GM03348 (cell line): ENCODE data around the gene RNF4.
"Not testable (repeated sequence)": the region's sequence is repeated elsewhere in the genome, so short reads cannot be mapped to it uniquely, and the experiment has no call there.

Experiments used
- DNase-seq: peaks from one replicate; pipeline ENCODE4 v3.0.0; 2012; ENCODE audit warnings: low spot score

RNF4 gene, protein sequence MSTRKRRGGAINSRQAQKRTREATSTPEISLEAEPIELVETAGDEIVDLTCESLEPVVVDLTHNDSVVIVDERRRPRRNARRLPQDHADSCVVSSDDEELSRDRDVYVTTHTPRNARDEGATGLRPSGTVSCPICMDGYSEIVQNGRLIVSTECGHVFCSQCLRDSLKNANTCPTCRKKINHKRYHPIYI

DNA sequence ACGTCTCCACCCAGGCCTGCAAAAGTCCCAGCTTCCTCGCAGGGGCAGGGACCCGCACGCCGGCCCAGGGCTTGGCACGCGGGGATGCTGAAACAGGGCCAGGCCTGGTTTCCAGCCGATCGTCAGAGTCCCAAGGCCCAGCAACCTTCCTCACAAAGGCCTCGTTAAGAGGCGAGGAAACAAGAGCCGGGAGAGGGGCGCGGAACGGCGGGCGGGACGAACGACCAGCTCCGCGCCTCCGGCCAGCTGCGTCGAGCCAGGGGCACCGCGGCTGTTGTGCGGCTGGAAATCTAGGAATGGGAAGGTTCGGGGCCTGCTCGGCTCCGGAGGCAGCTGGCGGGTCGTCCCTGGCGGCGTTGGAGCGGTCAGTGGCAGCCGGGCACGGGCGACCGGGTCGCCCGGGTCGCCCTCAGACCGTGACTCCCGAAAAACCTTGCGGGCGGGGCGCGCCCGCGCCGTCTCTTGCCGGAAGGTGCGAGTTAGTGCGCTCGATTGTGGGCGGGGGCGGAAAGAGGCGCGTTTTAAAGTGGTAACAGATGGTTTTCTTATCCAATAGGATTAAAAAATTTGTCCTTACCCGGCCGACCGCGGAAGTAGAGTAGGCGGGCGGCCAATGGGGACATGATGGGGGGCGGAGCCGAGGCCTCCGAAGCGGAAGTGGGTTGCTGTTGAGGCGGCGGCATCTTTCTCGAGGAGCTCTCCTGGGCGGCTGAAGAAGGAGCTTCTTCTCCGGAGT, at the start of gene RNF4:
Gene RNF4 (plus strand): TSS at position 651 of the 736 bp plus-strand sequence. CDS start 21,388 bp downstream, outside the sequence.
- DNase-seq: peak; percentile 98

DNA sequence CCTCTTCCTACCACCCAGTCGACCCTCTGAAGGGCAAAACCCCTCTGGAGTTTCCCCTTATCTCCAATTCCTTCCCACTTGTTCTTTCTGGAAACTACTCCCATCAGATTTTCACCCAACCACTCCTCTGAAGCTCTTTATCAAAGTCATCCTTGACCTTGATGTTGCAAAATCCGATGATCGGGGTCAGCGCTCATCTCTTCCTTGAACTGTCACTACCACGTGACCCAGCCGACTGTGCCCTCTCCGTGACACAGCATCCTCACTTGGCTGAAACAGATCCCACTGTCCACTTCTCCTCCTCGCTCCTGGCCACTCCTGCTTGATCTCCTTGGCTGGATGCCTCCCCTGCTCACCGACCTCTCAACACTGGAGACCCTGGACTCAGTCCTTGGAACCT, 49.1 kb upstream of the RNF4 start:
- no peak for DNase-seq

DNA sequence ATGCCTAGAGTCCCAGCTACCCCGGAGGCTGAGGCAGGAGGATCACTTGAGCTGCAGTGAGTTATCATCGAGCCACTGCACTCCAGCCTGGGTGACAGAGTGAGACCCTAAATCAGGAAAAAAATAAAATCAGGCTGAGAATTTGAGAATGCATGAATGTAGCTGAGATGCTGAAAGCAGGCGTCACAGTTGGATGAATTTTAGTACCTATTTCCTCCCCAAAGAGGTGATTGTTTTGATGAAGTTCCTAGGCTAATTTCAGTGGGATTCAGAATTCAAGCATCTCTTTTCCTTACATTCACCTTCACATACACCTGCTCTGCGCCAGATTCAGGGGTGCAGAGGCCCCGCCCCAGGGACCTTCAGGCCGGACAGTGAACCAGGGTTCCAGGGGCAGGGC, 47.0 kb upstream of the RNF4 start:
- no peak for DNase-seq

DNA sequence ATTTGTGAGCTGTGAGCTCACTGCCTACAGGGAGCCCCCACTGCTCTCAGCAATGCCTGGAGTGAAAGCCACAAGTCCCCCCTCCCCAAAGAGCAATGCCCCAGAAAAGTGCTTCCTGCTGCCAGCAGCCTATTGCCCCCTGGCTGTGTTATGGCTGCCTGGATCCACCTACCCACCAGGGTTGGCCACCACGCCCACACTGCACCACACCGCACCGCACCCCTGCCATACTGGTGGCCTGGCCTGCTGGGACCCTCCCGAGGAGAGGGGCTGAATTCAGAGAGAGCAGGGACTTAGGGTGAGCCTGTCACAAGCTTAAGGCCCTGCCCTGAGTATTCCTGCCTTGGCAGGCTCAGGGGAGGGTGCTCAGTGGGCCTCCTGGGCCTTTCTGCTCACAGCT, 45.8 kb upstream of the RNF4 start:
- DNase-seq: no peak

DNA sequence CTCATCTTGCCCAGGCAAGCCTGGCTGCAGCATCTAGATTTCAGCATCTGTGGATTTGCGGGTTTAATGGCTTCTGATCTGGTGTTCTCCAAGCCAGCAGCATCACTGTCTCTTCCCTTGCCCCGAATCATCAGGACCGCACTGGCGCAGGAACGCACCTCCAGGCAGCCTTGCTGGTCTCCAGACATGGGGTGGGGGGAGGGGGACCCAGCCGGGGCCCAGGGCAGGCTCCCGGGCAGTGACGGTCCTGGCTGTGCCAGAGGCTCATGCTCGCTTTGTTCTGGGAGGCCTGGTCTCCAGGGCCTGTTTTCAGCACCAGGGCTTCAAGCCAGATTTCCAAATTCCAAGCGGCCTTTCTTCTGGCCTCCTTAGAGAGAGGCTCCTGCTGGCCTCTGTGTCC, 45.2 kb upstream of the RNF4 start:
- no peak for DNase-seq

DNA sequence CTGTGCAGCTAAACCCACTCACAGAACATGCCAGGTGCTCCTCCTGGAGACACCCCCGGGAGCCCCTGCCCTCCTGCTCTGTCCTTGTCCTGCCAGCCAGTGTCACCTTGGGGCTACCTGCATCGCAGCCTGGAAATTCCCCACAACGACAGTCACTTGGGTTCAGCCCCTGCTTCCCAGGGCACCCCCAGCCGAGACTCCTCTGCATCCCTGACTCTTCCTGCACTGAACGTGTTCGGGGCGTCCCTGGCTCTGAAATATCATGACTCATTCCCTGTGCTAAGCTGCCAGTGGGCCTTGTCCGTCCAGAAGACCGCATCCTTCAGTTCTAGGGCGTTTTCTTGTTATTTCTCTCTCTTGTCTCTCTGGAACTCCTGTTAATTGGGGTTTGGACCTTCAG, 44.3 kb upstream of the RNF4 start:
- peak; percentile 54 for DNase-seq

DNA sequence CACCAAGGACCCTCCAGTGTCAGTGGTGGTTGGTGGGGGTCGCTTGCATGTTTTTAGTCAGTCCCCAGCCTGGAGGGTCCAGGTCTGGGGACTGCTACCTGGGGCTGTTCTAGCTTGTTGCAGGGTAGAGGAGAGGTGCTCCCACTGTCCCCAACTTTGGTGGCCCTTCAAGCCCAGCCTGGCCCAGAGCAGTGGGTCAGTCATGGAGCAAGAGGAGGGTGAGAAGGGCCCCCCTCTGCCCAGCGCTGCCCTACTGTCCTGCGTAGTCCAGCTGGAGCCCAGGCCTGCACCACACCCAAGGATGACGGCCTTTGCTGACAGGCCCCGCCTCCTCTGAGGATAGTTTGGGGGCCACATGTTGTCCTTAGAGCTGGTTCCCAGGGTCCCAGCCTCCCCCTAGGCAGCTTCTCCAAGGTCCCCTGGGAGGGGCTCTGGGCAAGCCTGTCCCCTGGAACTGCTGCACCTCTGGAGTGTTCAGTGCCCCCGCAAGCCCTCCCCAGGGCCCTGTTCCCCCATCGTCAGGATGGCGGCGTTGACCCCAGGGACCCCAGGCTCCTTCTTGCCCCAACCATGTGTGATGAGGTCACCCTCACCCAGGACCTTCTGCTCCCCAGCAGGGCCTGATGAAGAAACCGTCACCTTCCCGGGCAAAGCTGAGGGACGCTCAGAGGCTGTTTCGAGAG, 43.4 kb upstream of the RNF4 start:
- no peak for DNase-seq

DNA sequence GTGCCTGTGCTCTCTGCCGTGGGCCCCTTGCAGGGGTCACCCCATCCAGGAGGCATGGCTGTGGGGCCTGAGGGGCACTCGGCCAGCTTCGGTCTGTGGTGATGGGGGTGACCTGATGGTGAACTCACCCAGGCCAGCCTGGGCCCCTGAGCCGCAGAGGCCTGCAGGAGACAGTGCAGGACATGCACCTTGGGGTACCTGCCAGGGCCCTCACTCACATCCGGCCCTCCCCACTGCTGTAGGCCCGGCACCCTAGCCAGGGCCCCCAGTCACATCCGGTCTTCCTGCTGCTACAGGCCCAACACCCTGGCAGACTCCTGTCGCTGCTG, 42.9 kb upstream of the RNF4 start:
- no peak for DNase-seq

DNA sequence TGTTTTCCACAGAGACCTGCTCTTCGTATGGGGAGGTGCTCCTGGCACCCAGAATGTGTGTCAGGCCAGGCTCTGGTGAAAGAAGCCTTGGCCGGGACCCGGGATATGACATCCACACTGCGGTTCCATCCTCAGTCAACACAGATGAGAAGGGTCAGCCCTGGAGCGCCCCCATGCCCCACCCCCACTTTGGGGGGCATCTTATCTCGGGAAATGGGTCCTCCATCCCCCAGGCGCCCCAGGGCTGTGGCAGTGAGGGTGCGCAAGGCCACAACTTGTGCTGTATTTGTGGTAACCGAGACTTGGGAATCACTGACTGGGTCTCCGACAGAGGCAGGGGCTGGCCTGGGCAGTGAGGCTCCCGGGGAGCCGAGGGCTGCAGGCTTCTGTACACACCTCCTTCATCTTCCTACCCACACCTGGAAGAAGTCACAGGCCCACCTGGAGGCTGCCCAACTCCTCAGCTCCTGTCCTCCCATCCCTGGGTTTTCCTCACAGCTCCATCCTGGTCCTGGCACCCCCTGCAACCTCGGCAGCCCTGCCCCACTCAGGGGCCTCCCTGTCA, 42.1 kb upstream of the RNF4 start:
- DNase-seq: no peak

DNA sequence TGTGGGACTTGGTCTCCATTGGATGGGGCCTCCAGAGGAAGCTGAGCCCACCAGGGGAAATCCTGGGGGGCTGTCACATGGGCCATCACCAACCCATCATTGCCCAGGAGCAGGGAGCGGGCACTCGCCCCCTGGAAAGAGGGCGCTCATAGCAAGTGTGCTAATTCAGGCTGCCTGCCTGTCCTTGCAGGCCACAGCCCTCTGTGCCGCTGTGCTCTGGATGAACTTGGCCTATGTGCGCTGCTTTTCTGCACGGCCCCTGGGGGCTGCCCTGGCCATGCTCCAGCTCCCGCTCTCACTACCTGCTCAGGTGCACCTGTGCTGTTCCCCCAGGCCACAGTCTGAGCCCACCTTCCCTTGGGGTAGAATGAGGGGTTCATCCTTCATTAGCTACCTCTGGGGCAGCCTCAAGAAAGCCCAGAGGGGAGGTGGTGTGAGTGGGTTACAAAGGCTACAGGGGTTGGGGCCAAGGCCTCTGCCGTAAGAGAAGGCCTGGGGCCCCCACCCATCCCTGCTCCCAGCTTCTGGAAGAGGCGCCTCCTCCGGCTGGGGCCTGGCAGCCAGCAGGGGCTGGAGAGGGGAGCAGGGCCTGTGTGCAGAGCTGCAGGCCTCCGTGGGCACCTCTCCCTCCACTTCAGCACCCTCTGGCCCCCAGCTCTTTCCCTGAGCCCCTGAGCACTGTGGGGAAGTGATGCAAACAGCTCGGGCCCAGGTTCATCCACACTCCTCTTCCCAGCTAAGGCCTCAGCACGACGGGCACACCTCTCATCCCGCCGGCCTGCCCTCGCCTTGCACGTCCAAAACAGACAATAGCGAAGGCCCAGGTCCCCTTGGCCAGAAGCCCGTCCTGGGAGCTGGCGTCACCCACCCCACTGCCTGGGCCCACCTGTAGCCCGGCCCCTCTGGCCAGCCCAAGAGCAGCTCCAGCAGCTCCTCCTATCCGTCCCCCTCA, 41.2 kb upstream of the RNF4 start:
- DNase-seq: no peak

DNA sequence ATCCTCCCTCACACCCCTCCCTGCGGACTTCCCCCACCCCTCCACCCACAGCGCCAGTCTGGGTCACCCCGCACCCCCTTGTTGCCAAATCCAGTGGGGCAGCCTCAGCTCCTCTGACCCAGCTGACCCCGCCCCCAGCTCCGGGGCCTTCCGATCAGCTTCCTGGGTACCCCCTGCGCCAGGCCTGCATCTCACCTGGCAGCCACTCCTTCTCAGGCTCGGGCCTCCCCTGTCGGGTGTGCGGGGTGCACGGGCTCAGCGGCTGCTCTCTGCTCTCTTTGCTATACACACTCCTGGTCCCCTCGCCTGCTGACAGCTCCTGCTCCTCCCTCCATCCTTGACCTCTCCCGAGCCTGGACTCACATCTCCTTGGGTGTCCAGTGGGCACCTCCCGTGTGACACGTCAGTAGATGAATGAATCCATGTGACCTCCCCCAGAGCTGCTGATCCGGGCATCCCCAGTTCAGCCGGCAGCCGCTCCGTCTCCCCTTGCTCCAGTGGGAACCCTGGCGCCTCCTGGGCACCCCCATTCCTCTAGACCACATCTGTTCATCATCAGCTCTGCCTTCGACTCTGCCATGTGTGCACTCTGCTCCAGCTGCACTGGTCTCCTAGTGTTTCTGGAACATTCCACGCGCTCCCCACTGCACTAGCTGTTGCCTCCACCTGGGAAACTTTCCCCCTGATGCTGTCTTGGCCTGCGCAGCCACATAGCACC, 40.3 kb upstream of the RNF4 start:
- DNase-seq: no peak

DNA sequence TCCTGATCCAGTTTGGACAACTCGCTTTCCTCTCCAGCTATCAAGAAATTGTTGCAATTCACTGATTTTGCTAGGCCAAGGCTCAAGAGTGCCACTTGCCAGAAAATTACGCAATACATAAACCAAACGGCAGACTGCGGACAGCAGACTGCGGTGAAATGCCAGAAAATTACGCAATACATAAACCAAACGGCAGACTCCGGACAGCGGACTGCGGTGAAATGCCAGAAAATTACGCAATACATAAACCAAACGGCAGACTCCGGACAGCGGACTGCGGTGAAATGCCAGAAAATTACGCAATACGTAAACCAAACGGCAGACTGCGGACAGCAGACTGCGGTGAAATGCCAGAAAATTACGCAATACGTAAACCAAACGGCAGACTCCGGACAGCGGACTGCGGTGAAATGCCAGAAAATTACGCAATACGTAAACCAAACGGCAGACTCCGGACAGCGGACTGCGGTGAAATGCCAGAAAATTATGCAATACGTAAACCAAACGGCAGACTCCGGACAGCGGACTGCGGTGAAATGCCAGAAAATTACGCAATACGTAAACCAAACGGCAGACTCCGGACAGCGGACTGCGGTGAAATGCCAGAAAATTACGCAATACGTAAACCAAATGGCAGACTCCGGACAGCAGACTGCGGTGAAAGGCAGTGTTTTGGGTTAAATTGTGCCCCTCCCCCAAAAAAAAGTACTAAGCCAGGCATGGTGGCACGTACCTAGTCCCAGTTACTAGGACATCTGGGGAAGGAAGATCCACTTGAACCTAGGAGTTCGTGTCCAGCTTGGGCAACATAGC, 38.8 kb upstream of the RNF4 start:
- not testable (repeated sequence) for DNase-seq

DNA sequence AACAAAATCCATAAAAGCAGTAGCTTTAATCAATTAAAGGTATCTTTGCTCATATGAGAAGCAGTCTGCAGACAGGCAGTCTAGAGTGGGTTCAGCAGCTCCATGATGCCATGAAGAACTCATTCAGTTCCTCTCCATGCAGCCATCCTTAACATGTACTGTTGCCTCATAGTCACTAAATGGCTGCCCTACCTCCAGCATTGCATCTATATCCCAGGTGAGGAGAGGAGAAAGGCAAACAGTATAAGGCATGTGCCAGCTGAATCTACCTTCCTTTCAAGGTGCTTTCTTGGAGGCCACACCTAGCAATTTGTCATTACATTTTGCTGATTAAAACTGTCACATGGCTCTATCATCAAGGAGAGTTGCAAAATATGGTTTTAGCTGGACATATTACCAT, 36.9 kb upstream of the RNF4 start:
- DNase-seq: no peak

DNA sequence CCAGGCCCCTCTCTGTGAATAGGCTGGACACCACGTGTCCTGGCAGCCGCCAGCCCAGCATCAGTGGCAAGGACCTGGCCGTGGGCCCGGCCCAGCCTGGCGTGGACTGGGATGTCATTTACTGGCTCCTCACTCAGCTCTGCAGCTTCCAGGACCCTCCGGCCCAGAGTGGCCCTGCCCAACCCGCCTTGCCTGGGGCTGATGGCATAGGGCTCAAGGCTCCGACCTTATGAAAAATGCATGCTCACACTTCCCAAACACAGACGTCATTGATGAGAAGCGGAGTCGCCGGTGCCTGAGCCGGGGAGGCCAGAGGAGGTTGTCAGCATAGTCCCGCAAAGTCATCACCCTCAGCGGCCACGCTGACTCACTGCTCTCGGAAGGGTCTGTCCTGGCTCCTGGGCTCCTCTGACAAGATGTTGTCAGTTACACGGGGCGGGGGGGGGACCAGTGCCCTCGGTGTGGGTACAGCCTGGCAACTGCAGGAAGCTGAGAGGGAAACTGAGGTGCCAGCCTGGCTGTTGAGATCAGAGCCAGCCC, 35.8 kb upstream of the RNF4 start:
- DNase-seq: no peak

DNA sequence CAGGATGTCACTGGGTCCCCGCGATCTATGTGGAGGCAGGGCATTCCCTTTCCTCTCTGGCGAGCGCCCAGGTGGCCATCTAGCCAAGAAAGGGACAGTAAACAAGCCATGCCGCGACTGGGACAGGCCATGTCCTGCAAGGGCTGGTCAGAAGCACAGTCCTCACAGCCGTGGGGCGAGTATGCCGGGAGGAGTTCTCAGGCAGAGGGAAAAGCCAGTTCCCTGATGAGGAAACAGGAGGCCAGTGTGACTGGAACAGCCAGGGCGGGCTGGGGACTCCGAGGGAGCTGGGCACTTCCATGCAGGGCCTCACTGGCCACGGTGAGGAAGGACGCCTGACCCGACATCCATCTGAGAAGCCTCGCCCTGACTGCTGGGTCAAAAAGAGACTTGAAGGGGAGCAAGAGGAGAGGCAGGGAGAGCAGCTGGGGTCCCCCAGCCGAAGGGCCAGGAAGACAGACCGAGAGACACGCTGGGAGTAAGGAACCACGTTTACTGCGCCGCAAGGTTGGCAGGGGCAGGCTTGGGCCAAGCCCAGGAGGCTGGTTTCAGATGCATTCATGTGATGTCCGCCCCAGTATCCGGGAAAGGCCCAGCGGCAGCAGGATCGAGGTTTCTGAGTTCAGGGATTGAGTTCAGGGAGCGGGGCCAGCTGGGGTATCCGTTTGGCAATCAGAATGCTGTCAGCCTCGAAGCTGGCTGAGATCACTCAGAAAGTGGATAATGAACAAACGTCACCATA, 35.1 kb upstream of the RNF4 start:
- no peak for DNase-seq

DNA sequence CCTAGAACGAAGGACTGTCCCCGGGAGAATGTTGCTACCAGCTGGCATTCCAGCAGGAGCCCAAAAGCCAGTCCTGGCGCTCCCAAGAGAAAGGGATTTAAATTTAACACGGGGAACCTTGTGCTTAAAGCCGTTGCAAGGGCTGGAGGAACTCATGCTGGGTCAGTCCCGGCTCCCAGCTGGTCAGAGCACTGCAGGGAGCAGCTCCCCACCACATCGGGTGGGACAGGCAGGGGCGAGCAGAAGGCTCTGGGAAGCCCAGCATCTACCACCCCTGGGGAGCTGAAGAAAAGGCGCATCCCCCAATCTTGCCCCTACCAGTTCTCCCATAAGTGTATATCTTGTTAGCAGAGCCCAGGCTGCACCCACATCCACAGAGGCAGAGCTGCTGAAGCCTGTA, 34.5 kb upstream of the RNF4 start:
- no peak for DNase-seq

DNA sequence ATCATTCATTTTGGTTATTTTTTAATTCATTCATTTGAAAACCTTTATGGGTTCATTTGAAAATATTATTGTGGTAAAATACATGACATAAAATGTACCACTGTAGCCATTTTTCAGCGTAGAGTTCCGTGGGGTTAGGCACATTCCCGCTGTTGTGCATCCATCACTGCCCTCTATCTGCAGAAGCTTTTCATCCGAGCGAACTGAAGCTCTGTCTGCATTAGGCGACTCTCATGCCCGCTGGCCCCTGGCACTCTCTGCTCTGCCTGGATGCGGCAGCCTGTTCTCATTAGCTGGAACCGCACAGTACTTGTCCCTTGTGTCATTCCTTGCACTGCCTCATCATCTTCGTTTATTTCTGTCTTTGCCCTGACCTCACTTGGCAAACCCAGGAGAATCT, 32.6 kb upstream of the RNF4 start:
- peak; percentile 68 for DNase-seq

DNA sequence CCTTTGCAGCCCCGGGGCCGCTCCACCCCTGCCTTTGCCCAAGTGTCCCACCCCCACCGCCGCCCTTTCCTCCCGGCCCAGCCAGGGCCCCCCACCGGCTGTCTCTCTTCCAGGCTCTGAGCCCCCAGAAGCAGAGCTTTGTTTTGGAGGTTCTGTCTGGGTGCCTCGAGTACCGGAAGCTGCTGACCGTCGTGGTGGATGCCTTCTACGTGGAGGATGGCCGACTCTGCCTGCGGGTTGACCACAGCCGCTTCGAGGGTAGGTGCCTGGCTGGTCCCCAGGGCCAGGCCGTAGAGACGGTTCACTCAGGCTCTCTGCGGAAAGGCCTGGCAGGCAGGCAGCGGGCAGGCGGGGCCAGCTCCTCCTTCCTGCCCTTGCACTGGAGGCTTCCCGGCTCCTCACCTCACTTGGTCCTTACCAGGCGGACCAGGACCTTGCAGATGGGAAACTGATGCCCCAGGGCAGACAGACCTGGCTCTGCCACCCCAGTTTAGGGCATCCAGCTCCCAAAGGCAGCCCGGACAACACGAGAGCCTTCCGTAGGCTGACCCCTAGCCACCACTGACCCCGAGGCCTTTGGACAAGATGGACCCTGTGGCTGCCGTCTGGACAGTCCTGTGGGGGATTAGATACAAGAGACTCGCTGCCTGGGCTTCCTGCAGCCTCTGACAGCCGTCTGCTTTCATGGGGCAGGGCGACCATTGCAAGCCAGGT, 32.0 kb upstream of the RNF4 start:
- DNase-seq: no peak
